Activated CD4-positive, alpha-beta T cell treated with anti-CD3 and anti-CD28 coated beads, Interleukin-2, amount 50 U/mL, for 1 hour (primary cell): Measurements from ENCODE around the gene PICALM.
"Not testable (repeated sequence)": the region's sequence is repeated elsewhere in the genome, so short reads cannot be mapped to it uniquely, and the experiment has no call there.

Source experiments
- DNase-seq: peaks from one replicate; pipeline ENCODE4 v3.0.0-alpha.2; 2020

Gene PICALM

GRCh38 chr11:85934596-85935169 is 134.2 kb downstream of the PICALM start:
- DNase-seq, result no peak

- DNase-seq, result no peak
These were observed 138.0 kb downstream of the PICALM start for GRCh38 chr11:85930879-85931366.

- not testable (repeated sequence) for DNase-seq
These were observed 142.2 kb downstream of the PICALM start for GRCh38 chr11:85926653-85927214.

GRCh38 chr11:85923455-85923854 is 145.4 kb downstream of the PICALM start:
- no peak for DNase-seq

- no peak for DNase-seq
These were observed 146.5 kb downstream of the PICALM start for GRCh38 chr11:85922367-85922766.

GRCh38 chr11:85918910-85919794 is 149.7 kb downstream of the PICALM start:
- DNase-seq, result no peak

GRCh38 chr11:85914425-85914824 is 154.5 kb downstream of the PICALM start:
- DNase-seq, result no peak

GRCh38 chr11:85913513-85913912 is 155.4 kb downstream of the PICALM start:
- DNase-seq, result no peak

- no peak for DNase-seq
These were observed 156.5 kb downstream of the PICALM start for GRCh38 chr11:85912414-85912813.
